H1 (cell line): ENCODE measurements around the gene DMBX1. TPM values are rescaled to one million over a fixed set of nuclear protein-coding genes. Genes with fewer than 3 reads are reported as not detected.

Source experiments
- CHD7 ChIP-seq: fragments of 300-600 bp; sonication (generic); IDR thresholded peaks from 2 replicates; pipeline ENCODE4 v1.7.1; 2012; ENCODE audit warnings: low read length, moderate library complexity, mild to moderate bottlenecking, inconsistent platforms; ENCODE audit not compliant: insufficient replicate concordance
- polyA plus RNA-seq, 7 experiments: library from polyadenylated mRNA; depleted of rRNA in 3 of 7; stranded (reverse) in 5 of 7; unstranded in 2 of 7; fragments of >200 nt in 5 of 7; fragments of 200-250 nt in 2 of 7; gene quantifications; 1 replicate in 5 of 7; 2 replicates in 1 of 7; 4 replicates in 1 of 7; pipeline versions ENCODE4 v1.2.1 to v1.2.3, GENCODE V29; 2011 to 2013; ENCODE audit warnings: missing spikeins in 2 of 7, mixed read lengths in 2 of 7
- total RNA-seq: library from RNA; stranded (reverse); fragmentation: NEBNext Ultra II Directional; extraction: Animal tissue kit (Norgen Biotek cat#: 25700); gene quantifications from 2 replicates; pipeline ENCODE4 v1.2.1, GENCODE V29; 2021

Gene DMBX1
- total and polyA plus RNA-seq, 2 of the 8 experiments (the other 6 are each of a cell fraction or from before 2014, with no cell fraction given) = 0.23 to 0.30 TPM

DNA sequence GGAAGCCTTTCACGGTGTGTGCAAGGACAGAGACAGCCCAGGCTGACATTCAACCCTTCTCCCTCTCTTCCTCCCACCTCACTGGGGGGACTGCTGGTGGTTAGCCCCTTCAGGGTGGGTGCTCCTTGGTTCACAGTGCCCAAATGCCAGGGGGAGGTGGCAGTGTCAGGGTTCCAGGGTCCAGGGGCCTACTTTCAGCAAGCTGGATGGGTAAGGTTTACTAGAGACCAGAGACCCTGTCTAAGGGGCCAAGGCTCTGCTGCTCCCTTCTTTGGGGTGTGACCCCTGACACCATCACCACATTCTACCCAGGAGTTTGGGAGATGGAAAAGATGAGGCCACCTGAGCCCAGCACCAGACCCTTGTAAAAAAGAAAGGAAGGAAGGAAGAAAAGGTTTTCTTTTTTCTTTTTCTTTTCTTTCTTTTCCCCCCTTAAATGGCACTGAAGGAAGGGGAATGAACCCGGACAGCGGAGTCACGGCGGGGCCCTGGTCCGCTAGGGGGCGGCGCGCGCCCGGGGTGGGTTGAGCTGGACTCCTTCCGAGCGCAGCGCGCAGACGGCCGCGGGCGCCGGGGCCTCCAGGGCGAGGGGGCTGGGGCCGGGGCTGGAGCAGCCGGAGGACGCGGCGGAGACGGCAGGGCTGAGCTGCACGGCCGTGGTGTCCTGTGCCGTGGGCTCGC is 43.0 kb downstream of the DMBX1 start (continued):
- TF ChIP-seq CHD7 = no peak
